Occipital lobe (tissue), 2 donors: ENCODE data around the gene BBS1. TPM values are rescaled to one million over a fixed set of nuclear protein-coding genes. Genes with fewer than 3 reads are reported as not detected.

Source experiments
- DNase-seq: peaks from one replicate; lab custom pipeline; 2025; lab: John Stamatoyannopoulos, UW
- total RNA-seq: library from RNA; depleted of rRNA; stranded (reverse); fragments of >200 nt; gene quantifications from one replicate; pipeline ENCODE4 v1.2.3, GENCODE V29; 2014

Gene BBS1
- total RNA-seq, 1 donor from 2014 or later = 43.2 TPM

DNA sequence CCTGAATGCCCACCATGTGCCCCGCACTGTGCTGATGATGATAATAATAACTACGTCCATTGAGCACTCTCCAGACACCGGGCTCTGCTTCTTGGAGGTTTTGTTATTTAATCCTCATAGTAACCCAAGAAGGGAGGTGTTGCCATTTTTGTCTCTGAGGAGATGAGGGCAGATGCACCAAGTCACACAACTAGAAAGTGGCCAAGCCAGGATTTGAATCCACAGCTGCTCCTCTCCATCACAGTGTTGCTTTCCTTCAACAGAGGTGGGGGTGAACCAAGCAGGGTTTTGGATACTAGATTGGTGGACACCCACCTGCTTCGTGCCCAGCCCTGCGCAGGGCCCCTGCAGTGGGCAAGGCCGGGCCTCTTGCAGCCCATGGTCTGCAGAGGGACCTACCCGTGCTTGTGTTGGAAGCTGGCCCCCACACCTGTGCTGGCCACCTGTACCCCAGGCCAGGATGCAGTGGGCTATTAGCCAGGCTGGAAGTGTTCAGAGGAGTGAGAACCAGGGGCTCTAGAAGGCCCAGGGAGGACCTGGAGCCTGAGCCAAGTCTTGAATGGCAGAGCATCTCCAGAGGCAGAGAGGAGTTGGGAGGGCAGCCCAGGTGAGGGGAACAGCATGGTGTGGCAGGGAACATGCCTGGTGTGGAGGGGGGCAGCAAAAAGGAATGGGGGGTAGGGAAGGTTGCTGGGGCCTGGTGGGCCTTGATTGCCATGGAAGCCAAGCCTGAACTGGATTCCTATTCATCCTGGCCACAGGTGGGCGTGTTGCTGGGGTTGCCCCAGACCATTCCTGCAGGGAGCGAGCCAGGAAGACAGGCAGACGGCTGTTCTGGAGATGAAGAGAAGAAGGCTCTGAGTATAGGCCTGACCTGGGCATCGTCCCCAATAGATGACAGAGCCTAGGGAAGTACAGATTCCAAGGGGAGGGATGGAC lies 32.9 kb upstream of the BBS1 start:
- no peak for DNase-seq

DNA sequence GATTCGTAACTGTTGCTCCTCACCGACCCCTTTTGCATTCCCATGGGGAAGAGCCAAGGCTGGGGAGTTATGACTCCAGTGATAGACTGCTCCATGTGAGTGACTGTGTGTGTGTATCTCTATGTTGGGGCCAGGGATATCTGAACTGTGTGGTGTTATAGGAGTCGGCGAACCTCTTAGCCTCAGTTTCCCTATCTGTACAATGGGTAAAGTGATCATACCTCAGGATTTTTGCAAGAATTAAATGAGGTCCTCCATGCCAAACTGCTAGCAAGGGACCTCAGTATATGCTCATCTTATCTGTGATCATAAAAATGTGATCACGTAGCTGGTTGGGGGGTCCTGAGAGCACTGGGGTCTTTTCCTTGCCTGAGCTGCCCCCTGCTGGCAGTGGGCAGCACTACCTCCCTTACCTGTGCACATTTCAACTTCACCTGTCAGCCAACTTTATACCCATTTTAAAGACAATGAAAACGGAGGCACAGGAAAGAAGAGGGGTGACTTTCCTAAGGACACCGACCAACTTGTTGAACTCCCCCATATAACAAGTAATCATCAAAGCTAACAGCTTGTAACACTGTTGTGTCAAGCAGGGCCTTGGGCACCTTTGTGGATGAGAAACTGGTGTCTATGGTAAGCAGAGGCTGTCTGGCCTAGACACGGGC lies 31.6 kb upstream of the BBS1 start:
- no peak for DNase-seq

- DNase-seq = no peak
Observed at GRCh38 chr11:66479394-66480116, 30.9 kb upstream of the BBS1 start.

DNA sequence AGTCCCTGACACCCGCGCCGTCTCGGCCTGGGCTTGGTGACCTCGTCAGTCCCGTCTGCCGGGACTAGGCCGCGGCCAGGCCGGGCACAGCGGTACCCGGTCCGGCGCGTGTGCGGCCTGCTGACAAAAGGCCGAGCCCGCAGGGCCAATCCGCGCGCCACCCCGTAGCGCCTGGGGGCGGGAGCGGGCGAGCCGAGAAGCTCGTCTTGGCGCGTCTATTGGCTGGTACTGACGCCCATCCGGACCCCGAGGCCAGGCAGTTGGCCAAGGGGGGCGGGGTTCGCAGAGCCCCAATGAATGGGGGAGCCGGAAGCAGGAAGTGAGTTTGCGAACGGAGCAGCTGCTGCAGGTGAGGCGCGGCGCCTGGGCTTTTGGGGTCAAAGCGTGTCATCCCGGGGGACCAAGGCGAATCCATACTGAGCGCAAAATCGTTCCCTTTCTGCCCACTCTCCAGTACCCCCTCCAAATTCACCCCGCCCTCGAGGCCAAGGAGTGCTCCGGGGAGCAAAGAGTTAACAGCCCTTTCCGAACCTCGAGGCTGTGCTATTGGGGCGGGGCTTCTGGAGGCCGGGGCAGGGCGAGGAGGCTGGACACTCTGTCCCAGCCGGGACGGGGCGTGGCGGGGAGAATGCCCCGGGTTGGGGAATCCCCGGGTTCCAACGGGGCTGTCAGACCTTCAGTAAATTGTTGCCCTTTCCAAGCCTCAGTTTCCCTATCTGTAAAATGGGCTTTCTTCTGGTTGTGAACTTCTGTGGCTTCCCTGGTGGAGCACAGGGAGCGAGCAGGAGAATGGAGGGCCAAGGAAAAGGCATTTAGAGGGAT lies 30.1 kb upstream of the BBS1 start, which contains the start of gene DPP3:
Gene DPP3 (plus strand): TSS at position 318 of the 822 bp plus-strand sequence. CDS start 1,767 bp downstream, outside the sequence.
- peak; percentile 95 for DNase-seq

DNA sequence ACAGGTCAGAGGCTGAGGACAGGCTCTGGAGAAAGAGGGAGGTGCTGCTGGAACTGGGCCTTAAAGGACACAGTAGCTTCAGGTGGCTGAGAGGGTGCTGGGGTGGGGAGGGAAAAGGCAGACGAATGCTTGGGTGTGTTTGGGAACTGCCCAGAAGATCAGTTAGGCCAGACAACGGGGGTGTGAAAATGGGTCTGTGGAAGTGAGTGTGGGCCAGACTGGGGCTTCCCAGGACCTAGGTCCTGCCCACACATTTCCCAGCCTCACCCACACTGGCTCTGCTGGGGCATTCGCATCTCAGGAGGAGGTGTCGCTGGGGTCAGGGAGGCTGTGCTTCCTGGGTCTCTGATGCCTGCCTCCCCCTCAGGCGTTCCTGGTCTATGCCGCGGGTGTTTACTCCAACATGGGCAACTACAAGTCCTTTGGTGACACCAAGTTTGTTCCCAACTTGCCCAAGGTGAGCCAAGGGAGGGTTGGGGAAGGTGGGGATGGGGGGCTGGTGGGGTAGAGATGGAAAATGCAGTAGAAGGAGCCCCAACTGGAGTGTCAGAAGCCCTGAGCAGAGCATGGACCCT lies 25.5 kb upstream of the BBS1 start:
- DNase-seq = no peak

DNA sequence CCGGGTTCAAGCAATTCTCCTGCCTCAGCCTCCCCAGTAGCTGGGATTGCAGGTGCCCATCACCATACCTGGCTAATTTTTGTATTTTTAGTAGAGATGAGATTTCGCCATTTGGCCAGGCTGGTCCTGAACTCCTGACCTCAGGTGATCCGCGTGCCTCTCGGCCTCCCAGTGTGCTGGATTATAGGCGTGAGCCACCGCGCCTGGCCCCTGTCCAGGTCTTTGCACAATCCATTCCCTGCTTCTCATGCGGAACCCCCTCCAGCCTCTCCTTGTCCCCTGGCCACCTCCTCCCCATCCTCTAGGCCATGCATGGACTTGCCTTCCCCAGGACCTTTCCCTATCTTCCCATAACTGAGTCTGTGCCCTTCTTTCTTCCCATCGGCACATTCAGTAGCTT lies 21.5 kb upstream of the BBS1 start:
- DNase-seq = no peak

- no peak for DNase-seq
Observed at GRCh38 chr11:66489636-66490035, 20.8 kb upstream of the BBS1 start.

DNA sequence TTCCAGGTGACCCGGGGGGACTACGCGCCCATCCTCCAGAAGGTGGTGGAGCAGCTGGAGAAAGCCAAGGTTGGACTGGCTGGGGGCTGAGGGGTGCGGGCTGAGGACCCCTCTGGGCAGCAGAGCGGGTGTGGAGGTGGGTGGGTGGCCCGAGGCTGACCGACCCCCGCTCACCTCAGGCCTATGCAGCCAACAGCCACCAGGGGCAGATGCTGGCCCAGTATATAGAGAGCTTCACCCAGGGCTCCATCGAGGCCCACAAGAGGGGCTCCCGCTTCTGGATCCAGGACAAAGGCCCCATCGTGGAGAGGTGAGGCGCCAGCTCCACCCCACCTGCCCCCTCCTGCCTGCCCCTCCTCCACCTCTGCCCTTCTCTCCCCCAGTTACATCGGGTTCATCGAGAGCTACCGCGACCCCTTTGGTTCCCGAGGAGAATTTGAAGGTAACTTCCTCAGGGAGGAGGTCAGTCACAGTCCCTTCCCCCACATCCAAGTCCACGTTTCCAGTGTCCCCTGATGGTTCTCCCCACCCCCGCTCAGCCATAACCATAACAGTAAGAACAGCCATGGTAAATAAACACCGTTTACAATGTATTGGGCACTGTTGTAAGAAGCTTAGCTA lies 19.0 kb upstream of the BBS1 start:
- no peak for DNase-seq

GRCh38 chr11:66492161-66492865 lies 18.1 kb upstream of the BBS1 start:
- no peak for DNase-seq

DNA sequence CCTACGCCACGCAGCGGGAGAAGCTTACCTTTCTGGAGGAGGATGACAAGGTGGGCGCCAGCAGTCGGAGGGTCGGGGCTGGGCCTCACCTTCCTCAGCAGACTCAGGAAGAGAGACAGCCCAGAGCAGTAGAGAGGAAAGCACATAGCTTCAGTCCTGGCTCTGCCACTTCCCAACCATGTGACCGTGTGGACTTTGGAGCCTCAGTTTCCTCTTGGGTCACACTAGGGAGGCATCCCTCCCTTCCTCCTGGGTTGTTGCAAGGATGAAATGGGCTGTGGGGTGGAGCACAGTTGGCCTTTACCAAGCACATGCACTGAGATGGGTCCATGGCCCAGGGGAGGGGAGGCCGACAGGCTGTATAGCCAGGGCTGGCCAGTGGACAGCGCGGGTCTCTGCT lies 17.3 kb upstream of the BBS1 start:
- DNase-seq = no peak

DNA sequence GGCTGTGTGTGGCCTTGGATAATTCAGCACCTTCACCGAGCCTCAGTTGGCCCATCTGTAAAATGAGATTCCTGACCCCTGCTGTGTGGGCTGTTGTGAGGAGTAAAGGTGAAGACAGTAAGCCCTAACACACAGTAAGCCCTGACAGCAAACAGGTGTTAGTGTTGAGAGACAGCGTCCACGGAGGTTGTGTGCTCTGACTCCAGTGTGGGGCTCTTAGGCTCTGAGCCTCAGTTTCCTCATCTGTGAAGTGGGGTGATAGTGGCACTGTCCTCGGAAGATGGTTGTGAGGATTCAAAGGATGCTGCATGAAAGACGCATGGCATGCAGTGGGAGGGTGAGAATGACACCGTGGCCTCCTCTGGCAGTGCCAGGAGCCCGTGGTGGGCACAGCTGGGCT lies 16.0 kb upstream of the BBS1 start:
- no peak for DNase-seq

DNA sequence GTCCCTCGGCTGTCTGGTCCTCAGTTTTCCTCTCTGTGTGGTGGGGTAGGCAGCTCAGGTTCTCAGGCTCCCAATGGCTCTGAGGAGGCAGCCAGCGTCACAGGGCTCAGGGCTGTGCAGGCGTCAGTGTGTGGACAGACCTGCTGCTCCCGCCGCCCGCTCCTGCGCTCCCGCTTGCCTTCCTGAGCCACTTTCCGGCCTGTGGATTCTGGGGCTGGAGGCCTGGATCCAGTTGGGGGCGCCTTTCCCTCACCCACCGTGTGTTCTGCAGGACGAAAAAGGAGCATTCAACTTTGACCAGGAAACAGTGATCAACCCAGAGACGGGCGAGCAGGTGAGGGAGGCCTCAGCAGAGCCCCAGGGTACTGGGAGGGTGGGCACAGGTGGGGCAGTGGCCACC lies 15.5 kb upstream of the BBS1 start:
- no peak for DNase-seq

GRCh38 chr11:66495401-66495854 lies 15.0 kb upstream of the BBS1 start:
- no peak for DNase-seq

- DNase-seq = no peak
Observed at GRCh38 chr11:66497206-66497605, 13.2 kb upstream of the BBS1 start.

DNA sequence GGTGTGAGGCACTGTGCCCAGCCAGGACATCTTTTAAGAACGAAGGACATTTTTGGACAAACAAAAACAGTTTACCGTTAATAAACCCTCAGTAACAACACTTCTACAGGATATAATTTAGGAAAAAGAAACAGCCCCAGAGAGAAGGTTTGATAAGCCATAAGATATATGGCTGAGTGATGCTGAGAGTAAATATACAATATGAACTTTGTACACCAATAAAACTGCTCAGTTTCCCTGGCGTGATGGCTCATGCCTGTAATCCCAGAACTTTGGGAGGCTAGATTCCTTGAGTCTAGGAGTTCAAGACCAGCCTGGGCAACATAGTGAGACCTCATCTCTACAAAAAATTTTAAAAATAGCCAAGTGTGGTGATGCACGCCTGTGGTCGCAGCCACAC lies 11.9 kb upstream of the BBS1 start:
- DNase-seq = no peak

GRCh38 chr11:66505276-66505816 lies 5.1 kb upstream of the BBS1 start:
- DNase-seq = no peak

GRCh38 chr11:66509131-66509561 lies 1.3 kb upstream of the BBS1 start:
- no peak for DNase-seq

- no peak for DNase-seq
Observed at GRCh38 chr11:66510990-66511339, 530 bp downstream of the BBS1 start.

- no peak for DNase-seq
Observed at GRCh38 chr11:66523611-66524010, 13.2 kb downstream of the BBS1 start.
